Right renal pelvis (tissue), 4 donors: ENCODE measurements around the gene POU6F2. TPM values are rescaled to one million over a fixed set of nuclear protein-coding genes. Genes with fewer than 3 reads are reported as not detected.
"Not testable (repeated sequence)": the region's sequence is repeated elsewhere in the genome, so short reads cannot be mapped to it uniquely, and the experiment has no call there.

Experiments
- DNase-seq, 4 donors: peaks; one replicate each; pipeline ENCODE4 v3.0.0-alpha.2; 2013; ENCODE audit warnings: low read depth in 4 of 4, low spot score in 3 of 4, missing footprints in 1 of 4
- polyA plus RNA-seq, 4 donors: library from polyadenylated mRNA; unstranded; fragments of 120-200 nt; gene quantifications; one replicate each; pipeline ENCODE4 v1.2.1, GENCODE V29; 2013; ENCODE audit not compliant: insufficient read length in 4 of 4

Gene POU6F2
- polyA plus RNA-seq, 4 donors: 0.10 to 0.42 (median 0.17) TPM

DNA sequence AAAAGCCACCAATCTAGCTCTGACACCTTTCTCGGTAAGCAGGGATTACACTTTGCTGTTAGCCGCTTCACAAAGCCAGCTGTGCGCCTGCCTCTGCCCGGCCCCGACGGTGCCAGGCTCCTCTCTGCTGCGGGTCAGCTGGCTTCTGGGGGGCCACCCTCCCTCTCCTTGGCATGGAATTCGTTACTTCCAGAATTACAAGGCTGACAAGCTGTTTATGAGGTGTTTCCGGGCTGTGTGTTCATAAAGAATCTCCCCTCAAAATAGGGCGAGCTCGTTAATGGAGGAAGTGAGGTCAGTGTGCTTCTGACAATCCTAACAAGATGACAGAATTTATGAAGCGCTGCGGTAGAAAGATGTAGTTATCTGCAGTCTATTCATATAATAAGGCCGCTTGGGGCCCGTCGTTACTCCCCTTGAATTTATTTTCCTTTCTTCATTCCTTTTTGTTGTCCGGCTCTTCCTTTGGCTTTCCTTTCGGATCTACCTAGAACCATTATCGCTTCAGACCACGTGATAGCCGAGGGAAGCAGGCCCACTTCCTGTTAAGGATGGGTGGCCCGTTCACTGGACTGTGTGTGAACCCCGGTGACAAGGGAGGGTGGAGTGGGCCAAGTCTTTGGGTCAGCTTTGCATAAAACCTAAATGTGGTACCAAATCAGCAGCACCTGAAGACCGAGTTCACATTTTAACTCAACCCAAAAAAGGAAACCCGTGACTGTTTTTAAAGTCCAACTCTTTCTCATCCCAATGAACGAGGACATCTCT, 315.5 kb downstream of the POU6F2 start:
- DNase-seq: no peak

DNA sequence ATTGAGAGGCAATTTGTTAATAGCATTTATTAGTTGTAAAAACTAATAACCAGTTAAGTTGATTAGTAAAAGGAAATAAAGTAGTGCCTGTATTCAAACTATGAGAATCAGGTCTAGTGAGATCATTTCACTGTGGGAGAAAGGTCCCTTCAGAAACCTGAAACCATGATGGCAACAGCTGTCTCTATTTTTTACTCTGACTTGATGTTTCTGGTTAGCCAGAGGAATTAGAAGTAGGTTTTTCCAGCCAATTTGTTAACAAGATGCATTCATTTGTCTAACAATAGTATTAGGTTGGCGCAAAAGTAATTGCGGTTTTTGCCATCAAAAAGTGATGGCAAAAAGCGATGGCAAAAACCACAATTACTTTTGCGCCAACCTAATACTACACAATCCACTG, 316.3 kb downstream of the POU6F2 start:
- no peak for DNase-seq

DNA sequence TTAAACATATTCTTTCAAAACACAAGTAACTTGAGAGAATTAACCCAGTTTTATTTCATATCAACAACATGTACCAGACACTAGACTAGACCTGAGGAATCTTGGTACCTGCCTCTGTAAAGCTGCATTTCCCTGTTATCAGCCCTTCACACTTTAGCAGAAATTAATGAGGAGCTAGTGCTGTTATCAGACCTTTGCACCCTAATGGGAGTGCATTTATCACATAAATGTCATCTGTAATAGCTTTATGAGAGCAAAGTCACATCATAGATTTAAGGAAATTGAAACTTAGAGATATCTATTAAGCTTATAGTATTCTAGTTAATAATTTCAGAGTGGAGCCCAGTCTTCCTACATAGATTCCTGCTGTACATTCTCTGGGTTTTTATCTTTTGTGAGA, 318.1 kb downstream of the POU6F2 start:
- no peak for DNase-seq

DNA sequence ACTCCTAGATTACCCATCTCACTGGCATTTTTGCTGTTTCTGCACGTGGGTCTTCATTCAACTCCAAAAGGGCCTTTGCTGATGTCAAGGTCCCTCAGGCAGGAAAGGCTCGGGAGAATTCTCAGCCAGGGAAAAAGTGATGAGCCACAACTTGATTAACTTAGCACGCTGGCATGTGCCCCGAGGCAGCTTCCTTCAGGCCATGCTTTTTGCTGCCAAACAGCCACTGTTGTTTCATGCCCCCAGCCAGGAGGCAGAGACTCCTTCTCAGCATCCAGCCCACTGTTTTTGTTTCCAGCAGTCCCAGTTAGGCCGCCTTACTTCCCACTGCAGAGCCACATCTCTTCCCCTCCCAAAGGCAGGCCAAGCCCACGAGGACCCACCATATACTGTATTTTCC, 322.0 kb downstream of the POU6F2 start:
- DNase-seq: no peak

DNA sequence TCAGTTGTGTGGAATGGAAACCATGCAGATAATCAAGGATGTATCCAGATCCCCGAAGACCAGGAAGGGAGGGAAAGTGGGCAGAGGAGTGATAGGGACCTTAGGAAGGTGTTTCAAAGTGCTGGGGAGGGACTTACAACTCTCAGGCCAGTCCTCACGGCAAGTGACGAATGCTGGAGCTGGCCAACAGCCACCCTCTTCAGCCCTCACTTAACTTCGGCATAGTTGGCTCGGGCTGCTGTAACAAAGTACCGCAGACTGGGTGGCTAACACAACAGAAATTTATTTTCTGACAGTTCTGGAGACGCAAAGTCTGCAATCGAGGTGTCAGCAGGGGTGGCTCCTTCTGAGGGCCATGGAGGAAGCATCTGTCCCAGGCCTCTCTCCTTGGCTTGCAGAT, 322.6 kb downstream of the POU6F2 start:
- no peak for DNase-seq

DNA sequence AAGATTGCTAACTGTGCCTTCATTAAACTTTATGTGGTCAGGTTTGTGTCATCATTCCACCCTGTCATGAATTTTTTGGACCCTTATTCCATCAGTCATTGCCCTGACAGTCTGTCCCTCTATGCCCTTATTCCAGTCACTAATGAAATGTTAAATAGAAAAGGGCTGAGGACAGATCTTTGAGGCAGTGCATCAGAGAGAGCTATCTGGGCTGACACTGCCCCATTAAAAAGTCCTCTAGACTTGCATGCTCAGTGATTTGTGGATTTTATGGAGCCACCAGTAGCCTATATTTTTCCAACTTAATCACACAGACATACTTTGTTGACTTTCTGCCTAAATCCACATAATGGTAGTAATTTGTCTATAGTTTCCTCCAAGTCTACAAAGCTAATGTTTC, 323.8 kb downstream of the POU6F2 start:
- no peak for DNase-seq

DNA sequence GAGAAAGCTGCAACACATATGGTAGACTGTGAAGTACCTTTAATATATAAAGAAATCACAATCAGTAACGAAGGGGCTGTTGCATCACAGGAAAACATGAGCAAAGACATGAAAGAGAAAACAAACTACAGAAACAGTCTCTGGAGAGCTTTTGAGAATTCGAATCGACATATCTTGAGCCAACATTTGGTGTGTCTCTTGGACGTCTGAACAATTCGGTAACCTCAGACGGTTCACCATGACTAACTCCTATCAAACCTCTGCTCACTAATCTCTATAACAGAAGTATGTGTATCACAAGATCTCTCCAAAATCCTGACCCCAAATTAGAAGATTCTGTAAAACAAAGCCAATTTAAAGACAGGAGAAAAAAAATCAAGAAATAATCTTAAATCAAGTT, 326.5 kb downstream of the POU6F2 start:
- no peak for DNase-seq

DNA sequence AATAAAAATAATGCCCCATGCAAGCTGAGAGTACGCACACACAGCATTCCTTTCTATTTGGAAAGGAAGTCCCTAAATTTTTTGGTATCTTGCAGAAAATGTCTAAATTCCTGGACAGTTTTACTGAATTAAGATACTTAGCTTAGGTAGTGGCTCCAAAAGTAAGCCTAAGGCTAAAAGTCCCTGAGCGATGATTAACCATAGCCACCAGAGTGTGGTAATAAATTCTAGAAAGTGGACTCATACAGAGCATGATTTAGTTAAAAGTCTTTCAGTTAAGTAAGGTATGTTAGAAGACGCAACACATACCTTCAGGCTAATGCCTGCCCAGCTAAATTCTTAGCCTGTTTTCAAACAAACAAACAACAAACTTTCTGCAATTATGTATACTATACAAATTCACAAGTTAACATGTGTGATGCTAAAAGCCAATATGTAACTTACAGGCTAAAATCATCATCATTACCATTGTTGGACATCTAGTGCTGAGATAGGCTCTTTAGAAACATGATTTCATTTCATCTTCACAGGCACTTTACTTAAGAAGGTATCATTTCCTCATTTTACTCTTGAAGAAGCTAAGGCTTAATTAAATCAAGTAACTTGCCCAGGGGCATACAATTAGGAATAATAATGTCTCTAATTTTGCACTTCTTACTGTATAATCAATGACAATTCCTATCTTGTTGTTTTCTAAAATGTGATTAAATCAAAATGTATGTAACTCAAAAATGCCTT, 327.1 kb downstream of the POU6F2 start:
- no peak for DNase-seq

DNA sequence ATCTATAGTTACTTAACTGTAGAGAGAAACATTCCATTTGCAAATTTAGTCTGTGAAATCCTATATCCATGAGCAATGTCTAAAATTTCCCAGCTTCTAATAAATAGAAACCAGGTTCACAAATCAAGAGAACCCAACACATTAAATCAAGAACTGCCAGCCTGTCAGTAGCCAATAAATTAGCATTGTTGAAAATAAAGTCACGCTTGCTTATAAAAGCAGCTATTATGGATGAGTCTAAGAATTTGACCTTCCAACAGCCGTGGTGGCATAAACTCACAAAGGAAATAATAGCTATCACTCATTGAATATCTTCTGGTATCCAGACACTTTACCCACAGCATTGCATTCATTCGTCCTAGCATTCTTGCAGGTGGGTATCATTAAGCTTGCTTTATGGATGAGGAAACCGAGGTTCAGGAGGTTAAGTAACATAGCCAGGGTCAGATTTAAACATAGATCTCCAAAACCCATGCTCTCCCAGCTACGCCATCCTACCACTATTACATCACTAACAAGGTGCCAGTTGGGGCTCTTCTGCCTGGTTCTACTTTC, 328.4 kb downstream of the POU6F2 start:
- no peak for DNase-seq

DNA sequence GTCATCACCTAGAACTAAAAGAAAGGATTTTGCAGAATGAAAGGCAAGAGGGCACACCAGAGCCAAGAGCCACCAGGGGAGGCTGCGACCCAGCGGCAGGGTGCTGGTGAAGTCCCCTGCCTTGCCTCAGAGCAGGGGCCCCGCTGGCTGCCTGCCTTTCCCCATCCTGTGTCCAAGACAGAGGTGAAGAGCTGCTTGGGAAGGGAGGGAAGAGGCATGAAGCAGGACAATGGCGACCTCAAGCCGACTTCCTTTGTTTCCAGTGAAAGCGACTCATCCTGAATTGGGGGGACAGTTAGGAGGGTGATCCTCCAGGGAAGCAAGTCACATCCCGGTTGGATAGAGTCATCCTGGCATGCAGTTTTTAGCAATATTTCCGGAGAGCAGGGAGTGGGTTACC, 333.0 kb downstream of the POU6F2 start:
- DNase-seq: no peak

DNA sequence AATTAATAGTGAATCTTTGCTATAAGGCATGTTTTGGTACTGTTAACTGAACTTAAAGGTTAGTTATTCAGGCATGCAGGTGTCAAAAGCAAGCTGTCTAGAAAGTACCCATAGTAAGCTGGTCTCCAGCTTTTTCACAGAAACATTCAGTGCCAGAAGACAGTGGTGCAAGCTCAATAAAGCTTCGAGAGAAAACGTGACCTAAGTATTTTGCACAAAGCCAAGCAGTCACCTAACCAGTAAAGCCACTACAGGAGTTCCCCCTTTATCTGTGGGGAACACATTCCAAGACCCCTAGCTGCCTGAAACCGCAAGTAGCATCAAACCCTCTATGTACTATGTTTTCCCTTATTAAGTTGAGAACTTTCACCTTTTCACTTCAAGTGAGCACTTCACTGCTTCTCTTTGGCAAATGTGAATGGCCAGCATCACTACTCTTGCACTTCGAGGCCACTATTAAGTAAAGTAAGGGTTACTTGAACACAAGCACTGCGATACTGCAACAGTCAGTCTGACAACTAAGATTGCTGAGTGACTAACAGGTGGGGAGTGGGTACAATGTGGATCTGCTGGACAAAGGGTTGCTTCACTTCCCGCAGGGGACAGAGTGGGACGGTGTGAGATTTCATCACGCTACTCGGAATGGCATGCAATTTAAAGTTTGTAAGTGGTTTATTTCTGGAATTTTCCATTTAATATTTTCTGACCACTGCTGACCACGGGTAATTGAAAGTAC, 334.7 kb downstream of the POU6F2 start:
- no peak for DNase-seq

DNA sequence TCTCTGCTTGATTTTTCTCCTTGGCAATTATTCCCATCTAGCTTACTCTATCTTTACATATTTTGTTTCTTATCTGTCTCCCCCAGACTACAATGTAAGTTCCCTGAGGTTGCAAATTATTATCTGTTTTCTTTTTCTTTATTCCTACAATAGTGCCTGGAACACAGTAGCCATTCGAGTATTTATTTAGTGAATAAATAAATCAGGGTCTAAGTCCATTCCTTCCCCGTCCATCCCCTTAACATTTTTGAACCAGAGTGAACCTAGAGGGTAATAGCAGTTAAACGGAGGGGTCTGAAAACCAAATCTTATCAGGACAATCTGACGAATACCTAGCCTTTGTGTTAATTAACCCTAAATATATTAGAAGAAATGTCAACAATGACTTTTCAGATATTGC, 335.7 kb downstream of the POU6F2 start:
- DNase-seq: no peak

DNA sequence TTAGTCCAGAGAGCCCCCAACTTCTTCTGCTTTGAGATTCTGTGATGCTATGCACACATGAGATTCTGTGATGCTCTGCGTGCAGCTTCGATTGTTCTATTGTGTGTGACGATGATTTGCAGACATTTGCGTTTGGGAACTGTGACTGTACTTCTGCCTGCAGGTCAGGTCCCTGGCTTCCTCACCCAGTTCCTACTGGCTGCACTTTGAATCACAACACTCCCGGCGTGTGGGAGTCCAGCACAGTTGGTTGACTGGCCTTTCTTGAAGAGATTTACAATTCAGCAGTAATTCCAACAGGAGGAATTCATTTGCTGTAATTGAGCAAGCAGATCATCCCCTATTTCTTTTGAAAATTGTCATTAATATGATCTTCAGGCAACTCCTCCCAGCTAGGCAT, 336.3 kb downstream of the POU6F2 start:
- DNase-seq: peak in 3 of 4 donors; percentile 29 to 69 (median 44)

DNA sequence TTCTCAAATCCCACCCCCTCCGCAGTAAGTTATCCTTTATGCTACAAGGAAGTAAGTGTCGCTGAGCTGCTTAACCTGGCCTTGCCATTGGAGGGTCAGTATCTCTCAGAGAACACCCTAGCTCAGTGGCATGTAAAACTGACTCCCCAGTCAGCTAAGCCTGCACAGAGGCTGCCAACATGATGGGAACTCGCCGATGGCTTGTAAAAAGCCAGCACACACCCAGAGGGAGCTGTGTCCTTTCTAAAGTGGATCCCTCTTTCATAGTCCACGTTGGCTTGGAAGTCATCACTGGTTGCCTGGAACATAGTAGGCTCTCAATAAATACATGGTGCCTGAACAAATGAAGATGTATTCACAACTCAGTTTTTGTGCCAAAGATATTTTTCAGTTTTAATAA, 339.4 kb downstream of the POU6F2 start:
- DNase-seq: no peak

DNA sequence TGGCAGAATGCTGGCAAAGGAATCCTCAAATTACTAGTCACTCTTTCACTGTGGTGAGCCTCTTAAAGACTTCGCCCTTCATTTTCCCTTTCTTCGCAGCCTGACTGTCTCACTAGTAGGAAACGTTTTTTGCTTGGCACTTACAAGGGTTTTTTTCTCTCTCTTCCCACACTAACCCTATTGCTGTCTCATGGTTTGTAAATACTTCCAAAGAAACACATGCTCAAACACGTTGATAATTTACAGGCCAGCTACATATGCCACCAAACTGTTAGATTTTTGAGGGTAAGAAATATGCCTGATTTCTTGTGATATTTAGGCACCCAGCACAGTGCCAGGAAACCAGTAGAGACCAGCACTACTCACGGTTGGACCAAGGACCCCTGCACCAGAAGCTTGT, 340.2 kb downstream of the POU6F2 start:
- DNase-seq: no peak

DNA sequence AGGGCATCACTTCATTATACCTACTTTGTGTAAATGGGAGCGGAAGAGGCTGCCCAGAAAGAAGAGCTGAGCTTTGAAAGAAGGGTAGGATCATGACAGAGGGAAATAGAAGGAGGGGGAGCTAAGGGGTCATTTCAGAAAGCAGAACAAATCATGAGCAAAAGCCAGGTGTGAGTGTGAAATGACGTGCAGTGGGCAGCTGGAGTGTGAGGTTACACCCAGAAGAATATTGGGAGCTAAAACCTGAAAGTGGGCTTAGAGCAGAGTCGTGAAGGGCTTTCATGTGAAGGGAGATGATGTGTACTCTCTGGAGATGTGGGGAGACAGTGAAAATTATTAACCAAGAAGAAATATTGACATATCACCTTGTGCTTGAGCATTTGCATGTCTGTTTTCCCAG, 343.5 kb downstream of the POU6F2 start:
- no peak for DNase-seq

DNA sequence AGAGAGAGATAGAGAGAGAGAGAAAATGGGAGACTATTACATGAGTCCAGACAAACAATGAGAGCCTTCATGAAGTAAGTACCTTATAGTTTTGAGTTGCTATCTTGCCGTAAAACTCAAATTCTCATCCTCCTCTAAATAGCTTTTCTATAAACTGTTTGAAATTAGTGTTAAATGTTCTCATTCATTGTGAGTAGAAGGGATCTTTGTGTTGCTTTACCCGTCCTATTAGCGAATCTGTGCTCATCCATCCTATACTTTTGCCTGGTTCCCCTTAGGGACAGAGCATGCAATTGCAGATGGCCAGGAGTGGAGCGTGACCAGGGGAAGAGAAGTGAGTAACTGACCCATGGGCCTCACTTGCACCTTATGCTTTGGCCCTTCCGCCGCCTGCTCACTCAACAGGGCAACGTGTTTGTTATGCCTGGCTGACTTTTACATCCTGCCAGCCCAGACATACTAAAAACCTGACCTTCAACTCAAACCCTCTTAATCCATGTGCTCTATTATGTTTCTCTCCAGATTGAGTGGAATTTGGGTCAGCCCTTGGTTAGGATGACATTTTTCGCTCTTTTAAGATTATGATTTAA, 344.3 kb downstream of the POU6F2 start:
- DNase-seq: no peak

DNA sequence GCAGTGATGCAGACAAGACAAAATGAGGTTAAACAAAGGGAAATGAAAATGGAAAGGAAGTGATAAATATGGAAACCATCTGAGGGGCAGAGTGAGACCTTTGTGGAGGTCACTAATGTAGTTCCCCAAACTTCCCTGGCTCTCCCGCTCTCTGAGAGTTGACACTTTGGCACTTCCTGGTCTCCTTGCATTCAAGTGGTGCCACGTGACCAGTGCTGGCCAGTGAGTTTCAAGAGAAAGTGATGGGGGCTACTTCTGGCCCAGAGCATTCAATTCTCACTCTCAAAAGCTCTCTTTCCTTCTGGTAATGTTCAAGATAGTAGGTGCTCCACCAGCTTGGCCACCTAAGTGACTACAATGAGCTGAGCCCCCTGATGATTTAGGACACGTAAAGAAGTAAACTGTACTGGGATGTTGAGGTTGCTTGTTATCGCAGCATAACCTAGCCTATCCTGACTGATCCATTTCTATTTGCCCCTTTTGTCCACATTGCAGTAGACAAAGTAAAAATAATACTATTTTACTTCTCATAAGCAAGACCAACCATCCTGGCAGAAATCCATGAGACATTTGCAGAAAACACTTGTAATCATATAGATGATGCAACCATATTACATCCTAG, 346.5 kb downstream of the POU6F2 start:
- DNase-seq: no peak

DNA sequence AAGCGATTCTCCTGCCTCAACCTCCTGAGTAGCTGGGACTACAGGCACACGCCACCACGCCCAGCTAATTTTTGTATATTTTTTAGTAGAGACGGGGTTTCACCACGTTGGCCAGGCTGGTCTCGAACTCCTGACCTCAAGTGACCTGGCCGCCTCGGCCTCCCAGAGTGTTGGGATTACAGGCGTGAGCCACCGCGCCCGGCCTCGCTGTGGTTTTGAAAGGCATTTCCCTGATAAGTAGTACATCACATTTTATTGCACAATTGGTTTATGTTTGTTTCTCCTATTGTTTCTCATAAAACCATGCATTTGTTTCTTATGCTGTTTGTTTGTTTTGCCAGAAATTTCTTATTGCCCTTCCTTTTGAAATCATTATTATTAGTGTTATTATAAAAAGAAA, 353.9 kb downstream of the POU6F2 start:
- DNase-seq: not testable (repeated sequence)

DNA sequence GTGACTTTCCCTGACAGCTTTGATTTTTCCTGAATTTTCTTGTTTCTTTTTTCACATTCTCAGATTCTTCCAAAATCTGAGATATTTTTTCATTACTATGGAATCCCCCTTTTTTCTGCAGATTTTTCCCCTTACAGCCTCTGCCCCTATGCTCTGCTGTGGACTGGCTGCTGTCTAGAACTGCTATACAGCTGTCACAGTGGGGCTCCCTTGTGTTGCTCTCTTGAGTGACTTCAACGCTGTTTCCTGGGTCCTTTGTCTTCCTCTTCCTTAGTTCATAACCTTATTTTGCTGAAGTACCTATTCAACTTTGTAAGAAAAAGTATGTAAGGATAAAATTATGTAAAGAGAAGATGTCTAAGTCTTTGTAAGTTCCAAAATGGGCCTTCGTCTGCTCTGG, 354.4 kb downstream of the POU6F2 start:
- DNase-seq: no peak
